GM12892 (cell line): ENCODE data around the gene PAPOLG.
A peak's percentile ranks its signal among the peaks of the same experiment; 100 is the strongest.
"Not testable (repeated sequence)": the region's sequence is repeated elsewhere in the genome, so short reads cannot be mapped to it uniquely, and the experiment has no call there.

Source experiments
- DNase-seq: peaks from one replicate; pipeline ENCODE4 v3.0.0; 2011; ENCODE audit not compliant: insufficient read length
- FAIRE-seq: peaks from 2 replicates; lab custom pipeline; 2011; peaks lifted over from hg19 to GRCh38; lab: Jason Lieb, UNC
- POLR2A ChIP-seq: IDR thresholded peaks from 2 replicates; pipeline ENCODE4 v1.6.1; 2011; ENCODE audit warnings: low read depth, low read length, control low read depth
- POLR2AphosphoS5 ChIP-seq: IDR thresholded peaks from 2 replicates; pipeline ENCODE4 v1.6.1; 2011; ENCODE audit warnings: low read depth, low read length, control low read depth
- TAF1 ChIP-seq: IDR thresholded peaks from 2 replicates; pipeline ENCODE4 v1.6.1; 2011; ENCODE audit warnings: low read depth, mild to moderate bottlenecking, control low read depth, low read length, borderline replicate concordance

The PAPOLG gene

GRCh38 chr2:60811491-60812375 lies 55.7 kb downstream of the PAPOLG start:
- TF ChIP-seq POLR2AphosphoS5 (no peak), TAF1 (no peak), POLR2A (no peak)
- DNase-seq: no peak
- no peak for FAIRE-seq

DNA sequence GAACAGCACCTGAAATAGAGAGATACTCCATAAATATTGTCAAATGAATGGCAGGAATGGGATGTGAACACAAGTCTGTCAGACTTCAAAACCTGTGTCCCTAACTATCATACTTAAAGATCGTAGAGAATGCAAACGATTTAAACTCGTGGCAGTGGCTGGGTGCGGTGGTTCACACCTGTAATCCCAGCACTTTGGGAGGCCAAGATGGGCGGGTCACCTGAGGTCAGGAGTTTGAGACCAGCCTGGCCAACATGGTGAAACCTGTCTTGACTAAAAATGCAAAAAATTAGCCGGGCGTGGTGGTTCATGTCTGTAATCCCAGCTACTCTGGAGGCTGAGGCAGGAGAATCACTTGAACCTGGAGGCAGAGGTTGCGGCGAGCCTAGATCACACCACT lies 61.1 kb downstream of the PAPOLG start:
- not testable (repeated sequence) for DNase-seq, FAIRE-seq

DNA sequence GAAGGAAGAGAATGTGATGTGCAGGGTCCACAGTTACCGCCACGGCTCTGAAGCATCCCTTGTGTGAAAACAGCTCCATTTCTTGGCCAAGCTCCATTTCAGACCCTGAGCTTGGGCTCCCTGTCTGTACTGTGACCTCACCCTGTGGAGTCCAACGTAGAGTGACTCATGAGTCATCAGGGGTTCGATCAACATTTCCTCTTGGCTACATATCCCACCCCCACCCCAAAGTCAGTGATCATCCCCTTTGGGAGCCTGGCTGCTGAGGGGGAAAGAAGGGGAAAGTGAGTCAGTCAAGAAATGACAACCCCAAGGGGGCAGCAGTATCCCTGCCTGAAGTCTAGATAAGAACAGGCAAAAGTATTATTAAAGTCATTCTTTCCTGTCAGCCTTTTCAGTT lies 62.2 kb downstream of the PAPOLG start:
- no peak for DNase-seq
- TF ChIP-seq TAF1 (no peak), POLR2A (no peak), POLR2AphosphoS5 (no peak)
- peak; percentile 30 for FAIRE-seq

DNA sequence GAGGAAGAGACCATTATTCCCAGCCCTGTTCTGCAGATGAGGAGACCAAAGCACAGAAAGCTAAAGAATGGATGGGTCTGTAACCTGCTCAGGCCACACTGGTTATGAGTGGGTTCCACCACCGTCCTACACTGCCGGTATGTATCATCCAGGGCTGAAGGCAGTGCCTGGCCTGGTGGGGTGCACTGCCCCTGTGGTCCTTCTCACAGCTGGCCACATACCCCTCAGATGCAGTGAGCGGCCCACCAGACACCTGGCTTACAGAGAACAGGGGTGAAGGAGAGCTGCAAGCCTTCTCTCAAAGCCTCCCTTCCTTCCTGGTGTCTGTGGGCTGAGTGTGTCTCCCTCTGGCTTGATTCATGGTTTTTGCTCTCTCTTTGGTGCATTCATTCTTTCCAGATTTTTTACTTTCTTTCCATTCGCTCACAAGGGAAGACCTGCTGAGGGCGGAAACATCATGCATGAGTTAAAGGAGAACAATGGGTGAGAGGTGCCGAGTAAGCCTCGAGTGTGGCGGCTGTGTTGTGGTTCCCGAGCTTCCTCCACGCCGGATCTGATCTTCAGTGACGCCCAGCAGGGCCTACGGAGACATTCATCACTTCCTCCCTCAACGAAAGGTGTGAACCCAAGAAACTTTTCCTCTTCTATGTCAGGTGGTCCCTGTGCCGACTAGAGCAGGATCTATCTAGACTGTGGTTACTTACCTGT lies 63.2 kb downstream of the PAPOLG start:
- FAIRE-seq: no peak
- DNase-seq: no peak
- TF ChIP-seq POLR2A (no peak), TAF1 (no peak), POLR2AphosphoS5 (no peak)

DNA sequence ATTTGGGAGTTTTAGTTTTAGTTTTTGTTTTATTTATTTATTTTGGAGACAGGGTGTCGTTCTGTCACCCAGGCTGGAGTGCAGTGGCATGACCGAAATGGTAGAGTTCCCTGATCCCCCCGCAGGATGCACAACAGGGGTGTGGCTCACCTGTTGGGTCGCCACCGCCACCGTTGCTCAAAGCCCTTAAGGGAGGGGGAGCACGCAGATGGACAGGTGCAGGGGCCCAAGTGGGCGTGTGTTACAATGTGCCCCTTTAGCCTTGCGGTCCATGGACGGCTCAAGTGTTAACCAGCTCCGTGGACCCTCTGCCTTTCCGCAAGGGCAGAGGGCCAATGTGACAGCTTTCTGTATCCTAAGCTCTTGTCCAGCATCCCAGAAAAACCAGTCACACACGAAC lies 63.9 kb downstream of the PAPOLG start:
- DNase-seq: no peak
- FAIRE-seq: no peak
- no peak for TF ChIP-seq POLR2AphosphoS5
- TF ChIP-seq TAF1: no peak
- no peak for TF ChIP-seq POLR2A

DNA sequence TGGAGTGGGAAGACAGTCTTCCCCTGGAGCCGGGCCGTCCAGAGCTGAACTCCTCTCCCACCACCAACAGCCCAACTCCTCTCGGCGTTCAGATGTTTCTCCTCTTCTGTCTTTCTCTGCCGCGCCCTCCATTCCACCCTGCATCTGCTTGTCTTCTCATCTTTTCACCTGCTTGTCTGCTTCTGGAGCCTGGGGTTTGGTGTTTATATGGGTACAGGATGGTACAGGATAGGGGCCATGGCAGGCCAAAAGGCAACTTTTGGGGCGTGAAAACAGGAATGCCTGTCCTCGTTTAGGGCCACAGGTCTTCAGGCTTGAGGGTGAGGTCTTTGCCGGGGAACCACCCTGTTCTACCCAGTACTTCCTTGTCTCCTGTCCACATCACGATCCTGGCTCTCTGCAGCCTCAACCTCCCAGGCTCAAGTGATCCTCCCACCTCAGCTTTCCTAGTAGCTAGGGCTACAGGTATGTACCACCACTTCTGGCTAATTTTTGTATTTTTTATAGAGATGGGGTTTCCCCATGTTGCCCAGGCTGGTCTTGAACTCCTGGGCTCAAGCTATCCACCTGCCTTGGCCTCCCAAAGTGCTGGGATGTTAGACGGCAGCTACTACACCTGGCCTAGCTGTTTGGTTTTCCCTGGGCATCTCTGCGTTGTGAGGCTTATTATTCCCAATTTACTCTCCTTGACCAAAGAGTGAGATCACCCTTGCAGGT lies 64.5 kb downstream of the PAPOLG start:
- no peak for DNase-seq
- TF ChIP-seq POLR2AphosphoS5 (no peak), POLR2A (no peak), TAF1 (no peak)
- FAIRE-seq: no peak

DNA sequence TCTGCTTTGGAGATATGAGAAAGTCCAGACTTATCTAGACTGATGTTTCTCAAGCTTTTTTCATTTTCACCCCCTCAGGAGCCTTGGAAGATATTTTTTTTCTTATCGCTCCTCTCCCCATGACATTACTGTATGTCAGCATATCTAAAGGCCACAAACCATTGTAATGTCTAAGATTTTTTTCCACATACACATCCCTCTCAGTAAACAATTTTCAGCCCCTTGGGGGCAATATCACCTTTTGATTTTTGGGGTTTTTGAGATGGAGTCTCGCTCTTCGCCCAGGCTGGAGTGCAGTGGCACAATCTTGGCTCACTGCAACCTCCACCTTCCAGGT lies 65.0 kb downstream of the PAPOLG start:
- no peak for DNase-seq
- FAIRE-seq: no peak
- TF ChIP-seq POLR2A (no peak), TAF1 (no peak), POLR2AphosphoS5 (no peak)

DNA sequence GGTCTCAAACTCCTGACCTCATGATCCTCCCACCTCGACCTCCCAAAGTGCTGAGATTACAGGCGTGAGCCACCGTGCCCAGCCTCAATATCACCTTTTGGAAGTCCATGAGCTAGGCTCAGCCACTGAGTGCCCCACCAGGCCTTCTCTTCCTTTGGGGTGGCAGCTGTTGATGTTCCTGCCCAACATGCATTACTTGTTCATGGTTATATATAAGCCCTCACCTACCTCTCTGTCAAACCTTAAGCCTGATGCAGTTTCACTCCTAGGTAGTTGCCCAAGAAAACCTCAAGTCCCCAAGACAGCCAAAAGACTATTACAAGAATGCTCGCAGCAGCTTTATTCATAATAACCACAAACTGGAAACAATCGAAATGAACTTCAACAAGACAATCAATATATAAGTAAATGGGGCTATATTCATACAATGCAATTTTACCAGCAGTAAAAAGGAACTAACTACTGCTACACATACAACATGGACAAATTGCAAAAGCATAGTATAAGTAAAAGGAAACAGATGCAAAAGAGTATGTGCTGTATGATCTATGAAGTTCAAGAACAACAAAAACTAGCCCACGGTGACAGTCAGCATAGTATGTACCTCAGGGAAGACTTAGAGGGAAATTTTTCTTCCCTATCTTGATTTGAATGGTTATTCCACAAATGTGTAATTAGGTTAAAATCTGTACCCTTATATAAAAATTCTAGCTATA lies 65.7 kb downstream of the PAPOLG start:
- no peak for FAIRE-seq
- DNase-seq: no peak

GRCh38 chr2:60822987-60823386 lies 66.9 kb downstream of the PAPOLG start:
- FAIRE-seq: no peak
- no peak for DNase-seq
- TF ChIP-seq TAF1 (no peak), POLR2A (no peak), POLR2AphosphoS5 (no peak)

More for the DNA sequence above, 65.7 kb downstream of the PAPOLG start:
- TF ChIP-seq TAF1 (no peak), POLR2AphosphoS5 (no peak), POLR2A (no peak)

GRCh38 chr2:60823694-60824305 lies 67.7 kb downstream of the PAPOLG start:
- no peak for FAIRE-seq
- TF ChIP-seq POLR2A (no peak), TAF1 (no peak), POLR2AphosphoS5 (no peak)
- DNase-seq: no peak
